ENCODE results near the gene MESP2. TPM values are rescaled to one million over a fixed set of nuclear protein-coding genes. Genes with fewer than 3 reads are reported as not detected.

The MESP2 gene
- total RNA-seq, 1 experiment from 2014 or later = 0.28 TPM

DNA sequence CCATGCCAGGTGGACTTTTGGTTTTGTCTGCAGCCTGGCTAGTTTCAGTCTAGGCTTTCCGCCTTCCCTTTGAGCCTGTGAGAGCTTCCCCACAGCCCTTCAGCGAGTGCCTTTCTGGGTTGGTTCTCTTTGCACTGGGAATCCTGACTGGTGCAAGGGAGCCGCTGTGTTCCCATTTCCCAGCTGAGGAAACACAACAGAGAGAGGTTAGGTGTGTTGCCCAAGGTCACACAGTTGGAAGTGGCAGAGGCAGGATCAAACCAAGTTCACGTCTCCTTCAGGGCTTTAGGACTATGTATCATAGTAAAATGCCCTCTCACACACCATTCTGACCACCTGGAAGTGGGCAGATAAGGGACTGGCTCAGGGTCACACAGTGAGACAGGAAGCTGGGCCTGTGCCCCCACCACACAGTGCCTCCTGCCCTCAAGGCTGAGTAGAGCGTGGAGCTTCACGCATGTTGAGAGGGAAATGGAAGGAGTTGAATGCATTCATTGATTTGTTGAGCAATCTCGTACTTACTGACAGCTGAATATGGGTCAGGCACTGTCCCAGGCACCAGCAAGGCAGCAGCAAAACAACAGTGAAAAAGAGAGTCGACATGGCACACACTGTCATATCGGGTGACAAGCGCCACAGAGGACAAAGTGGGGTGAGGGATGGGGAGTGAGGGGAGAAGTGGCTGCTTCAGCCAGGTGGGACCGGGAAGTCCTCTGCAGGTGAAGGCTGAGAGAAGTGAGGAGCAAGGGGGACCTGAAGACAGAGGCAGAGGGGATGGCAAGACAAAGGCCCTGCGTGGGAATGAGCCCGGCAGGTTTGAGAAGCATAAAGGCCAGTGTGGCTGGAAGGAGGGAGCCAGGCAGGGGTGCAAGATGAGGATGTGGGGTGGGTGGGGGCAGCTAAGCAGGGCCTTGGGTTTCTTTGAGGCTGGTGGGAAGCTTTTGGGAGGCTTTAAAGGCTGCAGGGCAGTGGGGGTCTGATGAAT lies 50.8 kb downstream of the MESP2 start:
- H3K18ac ChIP-seq (ENCODE audit: insufficient read length, low read depth, low read length) = no peak overlapping the region
- no peak for DNase-seq
- Mint-ChIP-seq H3K4me1 (peaks cover 11 to 23% of the 10 kb centered on the region in 2 experiments; a peak in 3 of 4 replicates), H3K36me3 (ENCODE audit: insufficient read depth in 1 of 3, low read depth in 3 of 3) (no peaks in the 10 kb centered on the region), H3K27ac (peak overlapping the region; percentile 24 to 61 (median 38); a peak in 2 of 7 replicates), H3K9me3 (no peaks in the 10 kb centered on the region), H3K27me3 (ENCODE audit: low read depth) (peaks cover 4% of the 10 kb centered on the region), H3K4me3 (no peak overlapping the region)
- H3K4ac ChIP-seq (ENCODE audit: low read depth, low read length) = no peak overlapping the region
- no peaks in the 10 kb centered on the region for H3K79me1 ChIP-seq (ENCODE audit: insufficient read depth, low read depth, low read length, poor library complexity, severe bottlenecking)
- no CpG with 5 or more reads among the region's 13 CpGs for WGBS (ENCODE audit: extremely low coverage, insufficient read length, low lambda C conversion rate)
- H3T11ph ChIP-seq (ENCODE audit: low read length) = no peak overlapping the region
- no peak overlapping the region for H4K5ac ChIP-seq (ENCODE audit: insufficient read length, low read depth, low read length)
- no peaks in the 10 kb centered on the region for H3K9me3 ChIP-seq (ENCODE audit: control insufficient read depth, low read depth, low read length)
- no peak overlapping the region for H3K23ac ChIP-seq (ENCODE audit: insufficient read length, low read depth, low read length)
- H3K23me2 ChIP-seq (ENCODE audit: insufficient read length, low read depth, low read length, poor library complexity, severe bottlenecking) = no peaks in the 10 kb centered on the region
- no peak overlapping the region for H3K27ac ChIP-seq (ENCODE audit: insufficient read length, low read depth, low read length)
- H2AFZ ChIP-seq (ENCODE audit: low read length) = no peak overlapping the region
- TF ChIP-seq, protein P1, sequence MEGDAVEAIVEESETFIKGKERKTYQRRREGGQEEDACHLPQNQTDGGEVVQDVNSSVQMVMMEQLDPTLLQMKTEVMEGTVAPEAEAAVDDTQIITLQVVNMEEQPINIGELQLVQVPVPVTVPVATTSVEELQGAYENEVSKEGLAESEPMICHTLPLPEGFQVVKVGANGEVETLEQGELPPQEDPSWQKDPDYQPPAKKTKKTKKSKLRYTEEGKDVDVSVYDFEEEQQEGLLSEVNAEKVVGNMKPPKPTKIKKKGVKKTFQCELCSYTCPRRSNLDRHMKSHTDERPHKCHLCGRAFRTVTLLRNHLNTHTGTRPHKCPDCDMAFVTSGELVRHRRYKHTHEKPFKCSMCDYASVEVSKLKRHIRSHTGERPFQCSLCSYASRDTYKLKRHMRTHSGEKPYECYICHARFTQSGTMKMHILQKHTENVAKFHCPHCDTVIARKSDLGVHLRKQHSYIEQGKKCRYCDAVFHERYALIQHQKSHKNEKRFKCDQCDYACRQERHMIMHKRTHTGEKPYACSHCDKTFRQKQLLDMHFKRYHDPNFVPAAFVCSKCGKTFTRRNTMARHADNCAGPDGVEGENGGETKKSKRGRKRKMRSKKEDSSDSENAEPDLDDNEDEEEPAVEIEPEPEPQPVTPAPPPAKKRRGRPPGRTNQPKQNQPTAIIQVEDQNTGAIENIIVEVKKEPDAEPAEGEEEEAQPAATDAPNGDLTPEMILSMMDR (conservative IDR thresholded peaks at IDR 0.05) = no peak
- H3K4me2 ChIP-seq (ENCODE audit: insufficient read depth, insufficient read length, low read length) = no peak overlapping the region
- H2BK120ac ChIP-seq (ENCODE audit: low read depth, low read length, poor library complexity, severe bottlenecking) = no peak overlapping the region
- H3K79me2 ChIP-seq (ENCODE audit: insufficient read depth, low read length) = no peaks in the 10 kb centered on the region
- H2BK20ac ChIP-seq (ENCODE audit: low read depth, low read length, poor library complexity, severe bottlenecking) = no peak overlapping the region
- no peaks in the 10 kb centered on the region for H3K27me3 ChIP-seq (ENCODE audit: insufficient read depth, low read length)
- H4K20me1 ChIP-seq (ENCODE audit: control insufficient read depth, insufficient read depth, insufficient read length) = no peaks in the 10 kb centered on the region
- no peak overlapping the region for H3K56ac ChIP-seq (ENCODE audit: insufficient read length, low read depth, low read length)
- H2BK15ac ChIP-seq (ENCODE audit: low read depth, low read length) = no peak overlapping the region
- H3K9ac ChIP-seq (ENCODE audit: extremely low read depth, insufficient read length, low read length) = no peak overlapping the region
- no peak overlapping the region for H4K91ac ChIP-seq (ENCODE audit: insufficient read length, low read depth, low read length)
- no peak overlapping the region for H2AK5ac ChIP-seq (ENCODE audit: insufficient read length, low read length)
- no peaks in the 10 kb centered on the region for H3K4me1 ChIP-seq (ENCODE audit: insufficient read depth, low read length)
- no peak overlapping the region for H2BK5ac ChIP-seq (ENCODE audit: insufficient read length, low read length)
- H2BK12ac ChIP-seq (ENCODE audit: insufficient read length, low read depth, low read length) = no peak overlapping the region
- H4K8ac ChIP-seq (replicated peaks; ENCODE audit: insufficient read length, low read depth, low read length) = no peak overlapping the region
- H3K14ac ChIP-seq (ENCODE audit: insufficient read depth, low read length) = no peak overlapping the region
